Smooth muscle cell (in vitro differentiated cells): Measurements from ENCODE around the gene CCL8. TPM values are rescaled to one million over a fixed set of nuclear protein-coding genes. Genes with fewer than 3 reads are reported as not detected.

Experiments used
- DNase-seq: peaks from one replicate; lab custom pipeline; 2025; ENCODE audit not compliant: unreplicated experiment; lab: John Stamatoyannopoulos, UW
- H2AFZ ChIP-seq: fragments of 200-600 bp; sonication (generic); 2 replicates; pipeline ENCODE4 v1.6.0; 2016; ENCODE audit warnings: antibody characterized with exemption, low read depth, mild to moderate bottlenecking
- H3F3A ChIP-seq: fragments of 200-600 bp; sonication (generic); 2 replicates; pipeline ENCODE4 v1.6.0; 2017; ENCODE audit warnings: antibody characterized with exemption, low read depth
- H3K27ac ChIP-seq: fragments of 200-600 bp; sonication (generic); 2 replicates; pipeline ENCODE4 v1.5.1; 2016; ENCODE audit warnings: low read depth, mild to moderate bottlenecking
- H3K27me3 ChIP-seq: fragments of 200-600 bp; sonication (generic); 2 replicates; pipeline ENCODE4 v1.6.1; 2016; ENCODE audit warnings: low read depth, mild to moderate bottlenecking
- H3K36me3 ChIP-seq: fragments of 200-600 bp; sonication (generic); 2 replicates; pipeline ENCODE4 v1.5.1; 2016; ENCODE audit warnings: low read depth
- H3K4me1 ChIP-seq: fragments of 200-600 bp; sonication (generic); 2 replicates; pipeline ENCODE4 v1.5.1; 2016; ENCODE audit warnings: low read depth
- H3K4me2 ChIP-seq: fragments of 200-600 bp; sonication (generic); 2 replicates; pipeline ENCODE4 v1.6.0; 2016; ENCODE audit warnings: mild to moderate bottlenecking
- H3K4me3 ChIP-seq: fragments of 200-600 bp; sonication (generic); 2 replicates; pipeline ENCODE4 v1.5.1; 2016; ENCODE audit warnings: mild to moderate bottlenecking
- H3K79me2 ChIP-seq: fragments of 200-600 bp; sonication (generic); 2 replicates; pipeline ENCODE4 v1.6.0; 2016; ENCODE audit warnings: low read depth, mild to moderate bottlenecking
- H3K9ac ChIP-seq: fragments of 200-600 bp; sonication (generic); 2 replicates; pipeline ENCODE4 v1.6.0; 2016; ENCODE audit warnings: low read depth
- H3K9me3 ChIP-seq: fragments of 200-600 bp; sonication (generic); replicated peaks from 2 replicates; pipeline ENCODE4 v1.5.1; 2016; ENCODE audit warnings: low read depth
- H4K20me1 ChIP-seq: fragments of 200-600 bp; sonication (generic); 2 replicates; pipeline ENCODE4 v1.6.0; 2016; ENCODE audit warnings: low read depth
- WGBS: methylation state at CpG from one replicate; pipeline ENCODE4 v1.1.7; 2016; ENCODE audit warnings: low lambda C conversion rate; 5-methylcytosine and 5-hydroxymethylcytosine counted together
- polyA plus RNA-seq: library from polyadenylated mRNA; unstranded; fragments of >200 nt; fragmentation: Nextera tagmentation; extraction: Ambion mirVana; gene quantifications from 2 replicates; pipeline ENCODE4 v1.2.1, GENCODE V29; 2016
- total RNA-seq: library from RNA; depleted of rRNA; stranded (reverse); fragments of >200 nt; gene quantifications from 2 replicates; pipeline ENCODE4 v1.2.3, GENCODE V29; 2014
- TF ChIP-seq, protein P1 (sequence below): fragments of 200-600 bp; sonication (generic); IDR thresholded peaks from 2 replicates; pipeline ENCODE4 v1.5.1; 2017; ENCODE audit warnings: borderline replicate concordance, mild to moderate bottlenecking, antibody characterized with exemption; ENCODE audit not compliant: insufficient read depth, poor library complexity, severe bottlenecking

The CCL8 gene
- total and polyA plus RNA-seq, 2 experiments from 2014 or later = not detected

DNA sequence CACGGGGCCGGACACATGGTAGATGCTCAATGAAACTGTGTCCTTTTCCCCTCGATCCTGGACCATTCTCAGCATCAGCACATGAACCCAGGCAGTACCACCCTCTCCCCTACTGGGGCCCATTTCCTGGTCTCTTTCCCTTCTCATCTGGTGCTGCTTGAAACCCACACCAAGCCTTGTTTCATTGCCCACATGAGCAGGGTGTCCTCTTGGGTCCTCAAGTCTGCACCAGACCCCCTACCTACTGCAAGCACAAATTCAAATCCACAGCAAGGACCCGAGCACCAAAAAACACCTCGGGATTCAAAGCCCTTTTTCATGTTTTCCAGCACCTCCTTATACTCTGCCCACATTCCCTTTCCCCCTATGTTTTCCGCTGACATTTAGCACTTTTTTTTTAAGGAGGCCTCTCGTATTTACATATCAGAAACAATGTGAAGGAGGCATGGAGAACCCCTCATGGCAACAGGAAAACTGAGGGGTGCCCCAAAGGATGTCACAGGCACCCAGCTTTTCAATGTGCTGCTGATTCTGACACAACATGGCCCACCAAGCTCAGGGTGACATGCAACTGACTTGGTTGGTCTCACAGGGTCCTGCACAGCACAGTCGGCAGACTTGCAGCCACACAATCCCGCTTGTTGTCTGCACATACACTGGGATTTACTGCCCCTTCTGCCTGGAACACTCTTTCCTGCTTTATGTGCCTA is 48.4 kb downstream of the CCL8 start:
- 91% methylated on average over 9 of the region's 9 CpGs for WGBS
- no peaks in the 10 kb centered on the region for H4K20me1 ChIP-seq
- no peak overlapping the region for H2AFZ ChIP-seq
- H3K4me3 ChIP-seq = no peak overlapping the region
- H3K9me3 ChIP-seq = no peaks in the 10 kb centered on the region
- no peaks in the 10 kb centered on the region for H3K79me2 ChIP-seq
- DNase-seq = no peak
- peaks cover 8% of the 10 kb centered on the region for H3K27me3 ChIP-seq
- H3K27ac ChIP-seq = no peak overlapping the region
- no peak overlapping the region for H3K4me2 ChIP-seq
- no peak overlapping the region for H3K9ac ChIP-seq
- H3F3A ChIP-seq = no peaks in the 10 kb centered on the region
- TF ChIP-seq, protein P1, sequence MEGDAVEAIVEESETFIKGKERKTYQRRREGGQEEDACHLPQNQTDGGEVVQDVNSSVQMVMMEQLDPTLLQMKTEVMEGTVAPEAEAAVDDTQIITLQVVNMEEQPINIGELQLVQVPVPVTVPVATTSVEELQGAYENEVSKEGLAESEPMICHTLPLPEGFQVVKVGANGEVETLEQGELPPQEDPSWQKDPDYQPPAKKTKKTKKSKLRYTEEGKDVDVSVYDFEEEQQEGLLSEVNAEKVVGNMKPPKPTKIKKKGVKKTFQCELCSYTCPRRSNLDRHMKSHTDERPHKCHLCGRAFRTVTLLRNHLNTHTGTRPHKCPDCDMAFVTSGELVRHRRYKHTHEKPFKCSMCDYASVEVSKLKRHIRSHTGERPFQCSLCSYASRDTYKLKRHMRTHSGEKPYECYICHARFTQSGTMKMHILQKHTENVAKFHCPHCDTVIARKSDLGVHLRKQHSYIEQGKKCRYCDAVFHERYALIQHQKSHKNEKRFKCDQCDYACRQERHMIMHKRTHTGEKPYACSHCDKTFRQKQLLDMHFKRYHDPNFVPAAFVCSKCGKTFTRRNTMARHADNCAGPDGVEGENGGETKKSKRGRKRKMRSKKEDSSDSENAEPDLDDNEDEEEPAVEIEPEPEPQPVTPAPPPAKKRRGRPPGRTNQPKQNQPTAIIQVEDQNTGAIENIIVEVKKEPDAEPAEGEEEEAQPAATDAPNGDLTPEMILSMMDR = no peak
- H3K4me1 ChIP-seq = no peaks in the 10 kb centered on the region
- H3K36me3 ChIP-seq = no peaks in the 10 kb centered on the region

DNA sequence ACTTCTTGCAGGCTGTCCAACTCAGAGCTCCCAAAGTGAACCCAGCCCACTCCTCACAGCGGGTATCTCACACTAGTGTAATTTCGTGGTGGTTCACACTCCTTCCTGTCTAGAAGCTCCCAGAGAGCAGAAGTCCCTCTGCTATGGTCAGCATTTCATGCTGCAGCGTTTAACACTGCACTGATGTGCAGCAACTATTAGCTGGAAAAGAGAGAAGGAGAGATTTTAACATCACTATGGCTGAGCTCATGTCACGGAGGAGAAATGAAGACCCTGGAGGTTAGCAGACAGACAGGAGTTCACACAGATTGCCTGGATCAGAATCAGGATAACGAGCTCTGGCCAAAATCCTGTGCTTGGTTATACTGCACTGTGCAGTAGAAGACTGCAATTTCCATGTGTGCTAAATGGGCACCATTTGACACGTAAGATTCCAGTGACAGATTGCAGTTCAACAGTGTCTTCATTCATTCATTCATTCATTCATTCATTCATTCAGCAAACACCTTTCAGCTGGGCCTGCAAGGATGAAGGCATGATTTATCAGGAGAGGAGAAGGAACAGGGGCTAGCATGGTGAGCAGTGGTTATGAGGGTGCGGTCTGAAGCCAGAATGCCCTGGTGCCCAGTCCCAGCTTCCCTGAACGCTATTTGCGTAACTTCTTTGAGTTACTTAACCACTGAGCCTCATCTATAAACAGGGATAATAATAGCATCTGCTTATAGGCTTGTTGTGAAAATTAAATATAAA is 49.1 kb downstream of the CCL8 start:
- Histone ChIP-seq H3K36me3 (no peaks in the 10 kb centered on the region), H3K4me2 (no peak overlapping the region), H3K4me1 (no peaks in the 10 kb centered on the region), H3K4me3 (no peak overlapping the region), H2AFZ (no peak overlapping the region), H4K20me1 (no peaks in the 10 kb centered on the region), H3K9me3 (no peaks in the 10 kb centered on the region), H3K79me2 (no peaks in the 10 kb centered on the region), H3F3A (no peaks in the 10 kb centered on the region), H3K27me3 (peaks cover 4% of the 10 kb centered on the region), H3K9ac (no peak overlapping the region), H3K27ac (no peak overlapping the region)
- WGBS = 89% methylated on average over 9 of the region's 9 CpGs
- TF ChIP-seq, protein P1 = no peak
- DNase-seq = no peak

DNA sequence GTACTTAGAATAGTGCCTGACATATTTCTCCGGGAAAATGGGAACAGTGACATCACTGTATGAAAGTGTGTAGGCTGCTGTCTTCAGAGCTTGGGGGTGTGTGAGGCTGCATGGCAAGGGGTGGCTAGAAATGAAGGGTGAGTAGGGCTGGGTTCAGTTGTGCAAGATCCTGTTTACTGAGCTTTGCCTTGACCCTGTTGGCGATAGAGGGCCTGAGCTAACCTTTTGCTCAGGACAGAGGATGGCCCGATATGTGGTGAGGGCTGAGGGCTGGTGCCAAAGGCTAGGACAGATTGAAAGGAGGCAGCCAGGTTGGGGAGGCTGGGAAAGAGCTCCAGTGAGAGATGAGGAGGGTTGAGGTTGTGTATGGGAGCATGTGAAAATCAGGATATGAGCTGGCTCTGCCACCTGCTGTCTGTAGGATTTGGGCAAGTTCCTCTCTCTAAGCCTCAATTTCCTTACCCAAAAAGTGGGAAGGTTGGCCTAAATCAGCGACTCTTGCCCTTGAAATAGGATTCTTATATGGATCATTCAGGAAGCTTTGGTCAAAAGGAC is 49.8 kb downstream of the CCL8 start:
- H2AFZ ChIP-seq = no peak overlapping the region
- H3K4me3 ChIP-seq = no peak overlapping the region
- no peaks in the 10 kb centered on the region for H3K27me3 ChIP-seq
- 61% methylated on average over 4 of the region's 4 CpGs for WGBS
- H3K79me2 ChIP-seq = no peaks in the 10 kb centered on the region
- no peaks in the 10 kb centered on the region for H3F3A ChIP-seq
- no peak for DNase-seq
- H3K36me3 ChIP-seq = no peaks in the 10 kb centered on the region
- no peak overlapping the region for H3K9ac ChIP-seq
- TF ChIP-seq, protein P1 = no peak
- H3K4me1 ChIP-seq = no peaks in the 10 kb centered on the region
- no peaks in the 10 kb centered on the region for H3K9me3 ChIP-seq
- H4K20me1 ChIP-seq = no peaks in the 10 kb centered on the region
- H3K4me2 ChIP-seq = no peak overlapping the region
- H3K27ac ChIP-seq = no peak overlapping the region
